Ishikawa (cell line): Measurements from ENCODE around the gene MTMR4.
A peak's percentile ranks its signal among the peaks of the same experiment; 100 is the strongest.

ENCODE experiments used
- CEBPB ChIP-seq: IDR thresholded peaks from 2 replicates; pipeline ENCODE4 v1.6.1; 2012
- CREB1 ChIP-seq: IDR thresholded peaks from 2 replicates; pipeline ENCODE4 v1.6.1; 2012; ENCODE audit warnings: low read depth
- EGR1 ChIP-seq: IDR thresholded peaks from 2 replicates; pipeline ENCODE4 v1.6.1; 2012
- EP300 ChIP-seq: IDR thresholded peaks from 2 replicates; pipeline ENCODE4 v1.6.1; 2012; ENCODE audit warnings: borderline replicate concordance
- FOXM1 ChIP-seq: IDR thresholded peaks from 2 replicates; pipeline ENCODE4 v1.6.1; 2012; ENCODE audit warnings: low read depth, borderline replicate concordance
- MAX ChIP-seq: IDR thresholded peaks from 2 replicates; pipeline ENCODE4 v1.6.1; 2012
- NFIC ChIP-seq: IDR thresholded peaks from 2 replicates; pipeline ENCODE4 v1.6.1; 2012
- RAD21 ChIP-seq: IDR thresholded peaks from 2 replicates; pipeline ENCODE4 v1.6.1; 2012; ENCODE audit warnings: low read depth
- REST ChIP-seq: IDR thresholded peaks from 2 replicates; pipeline ENCODE4 v1.6.1; 2012; ENCODE audit warnings: low read depth, mild to moderate bottlenecking
- TAF1 ChIP-seq: IDR thresholded peaks from 2 replicates; pipeline ENCODE4 v1.6.1; 2012; ENCODE audit warnings: low read depth, mild to moderate bottlenecking
- TCF12 ChIP-seq: IDR thresholded peaks from 2 replicates; pipeline ENCODE4 v1.6.1; 2012; ENCODE audit warnings: low read depth
- TEAD4 ChIP-seq: IDR thresholded peaks from 2 replicates; pipeline ENCODE4 v1.6.1; 2012
- USF1 ChIP-seq: IDR thresholded peaks from 2 replicates; pipeline ENCODE4 v1.6.1; 2012
- YY1 ChIP-seq: IDR thresholded peaks from 2 replicates; pipeline ENCODE4 v1.6.1; 2012; ENCODE audit warnings: low read depth
- ZBTB7A ChIP-seq: IDR thresholded peaks from 2 replicates; pipeline ENCODE4 v1.6.1; 2012; ENCODE audit warnings: low read depth

Gene MTMR4

GRCh38 chr17:58513267-58513964 lies 1.0 kb downstream of the MTMR4 start:
- no peak for TF ChIP-seq REST
- TF ChIP-seq NFIC = no peak
- TF ChIP-seq TEAD4 = no peak
- TF ChIP-seq TAF1 = no peak
- no peak for TF ChIP-seq YY1

GRCh38 chr17:58510075-58510474 lies 4.4 kb downstream of the MTMR4 start:
- no peak for TF ChIP-seq USF1
- TF ChIP-seq TCF12 = no peak
- no peak for TF ChIP-seq YY1
- TF ChIP-seq MAX = no peak
- no peak for TF ChIP-seq TEAD4
- TF ChIP-seq TAF1 = no peak
- TF ChIP-seq ZBTB7A = no peak
- no peak for TF ChIP-seq NFIC
- TF ChIP-seq CEBPB = no peak
- no peak for TF ChIP-seq REST
- no peak for TF ChIP-seq RAD21
- TF ChIP-seq EP300 = no peak
- TF ChIP-seq EGR1 = no peak
- no peak for TF ChIP-seq FOXM1
- no peak for TF ChIP-seq CREB1

- TF ChIP-seq ZBTB7A (no peak), EGR1 (no peak), NFIC (no peak), RAD21 (no peak), TAF1 (no peak), CEBPB (no peak), YY1 (no peak), TEAD4 (no peak), EP300 (no peak)
These were observed 5.9 kb downstream of the MTMR4 start for GRCh38 chr17:58508341-58509067.

- TF ChIP-seq REST (no peak), CEBPB (0 out of 2 replicates have a peak, but pooled peaks have one; percentile 7)
These were observed 7.3 kb downstream of the MTMR4 start for GRCh38 chr17:58507123-58507634.

- TF ChIP-seq RAD21 (no peak), ZBTB7A (no peak), REST (no peak), YY1 (no peak), TEAD4 (no peak), CREB1 (no peak)
These were observed 7.9 kb downstream of the MTMR4 start for GRCh38 chr17:58506354-58507080.
